NCI-H187 treated with DMSO at 0.1 percent for 48 hours (cell line): Measurements from ENCODE around the gene TBC1D3I.

Experiments used
- DNase-seq: peaks from one replicate; lab custom pipeline; 2025; lab: John Stamatoyannopoulos, UW

TBC1D3I gene

DNA sequence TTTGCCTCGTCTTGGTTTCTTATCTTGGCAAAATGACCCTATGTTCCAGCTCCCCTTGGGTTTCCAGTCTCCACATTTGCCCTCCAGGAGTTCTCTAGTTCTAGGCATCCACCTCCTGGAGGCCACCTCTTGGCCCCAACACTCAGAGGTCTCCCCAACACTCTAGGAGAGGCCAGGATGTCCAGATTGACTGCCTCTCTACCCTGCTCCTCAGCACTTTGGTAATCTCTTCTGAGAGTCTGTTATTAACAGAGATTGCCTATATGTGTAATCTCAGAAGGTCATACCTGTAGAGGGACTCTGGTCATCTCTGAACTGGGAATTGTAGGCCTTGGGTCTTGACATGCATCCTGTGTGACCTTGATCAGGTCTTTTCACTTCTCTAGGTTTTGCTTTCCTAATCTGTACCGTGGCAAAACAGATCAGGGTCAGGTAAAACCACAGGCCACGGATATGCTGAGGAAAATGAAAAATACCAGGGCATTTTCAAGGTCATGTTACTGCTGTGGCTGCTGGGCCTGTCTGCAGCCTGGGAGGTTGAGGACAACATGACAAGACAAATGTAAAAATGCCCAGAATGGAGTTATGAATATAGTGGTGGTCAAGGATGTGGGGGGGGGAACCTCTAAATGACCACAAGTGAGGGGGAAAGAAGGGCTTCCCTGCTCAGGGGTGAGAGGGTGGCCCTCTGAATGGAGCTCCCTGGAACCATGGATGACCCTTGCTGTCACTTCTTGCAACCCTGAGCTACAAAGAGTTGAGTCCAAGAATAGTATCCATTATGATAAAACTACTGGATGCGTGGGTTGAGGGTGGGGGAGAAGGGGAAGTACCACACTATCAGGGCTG lies 58.5 kb downstream of the TBC1D3I start:
- DNase-seq: no peak

GRCh38 chr17:36204724-36205500 lies 59.5 kb downstream of the TBC1D3I start:
- no peak for DNase-seq
